Thoracic aorta (tissue), 2 donors: ENCODE results near the gene CBFB. TPM values are rescaled to one million over a fixed set of nuclear protein-coding genes. Genes with fewer than 3 reads are reported as not detected.

Experiments used
- ATAC-seq: fragments of 150-250 bp; one replicate; pipeline ENCODE4 v1.8.0; 2017; ENCODE audit warnings: low read depth; ENCODE audit not compliant: insufficient number of reproducible peaks, low FRiP score
- DNase-seq: peaks from one replicate; pipeline ENCODE4 v3.0.0-alpha.2; 2020; ENCODE audit warnings: low spot score
- H3K27ac ChIP-seq, 2 donors: fragments of 200-600 bp; sonication (generic); 1 replicate in 1 of 2; 2 replicates in 1 of 2; pipeline ENCODE4 v1.5.1; 2016; ENCODE audit warnings: mild to moderate bottlenecking in 2 of 2, moderate library complexity in 2 of 2
- H3K27me3 ChIP-seq: fragments of 200-600 bp; sonication (generic); replicated peaks from 2 replicates; pipeline ENCODE4 v1.6.0; 2016; ENCODE audit warnings: mild to moderate bottlenecking; ENCODE audit not compliant: insufficient read depth
- H3K36me3 ChIP-seq: fragments of 200-600 bp; sonication (generic); one replicate; pipeline ENCODE4 v1.5.1; 2016
- H3K4me1 ChIP-seq, 2 donors: fragments of 200-600 bp; sonication (generic); 1 replicate in 1 of 2; 2 replicates in 1 of 2; pipeline versions ENCODE4 v1.5.1 to v1.6.0; 2016; ENCODE audit warnings: low read depth in 2 of 2, mild to moderate bottlenecking in 1 of 2; ENCODE audit not compliant: control insufficient read depth in 1 of 2
- H3K4me3 ChIP-seq: fragments of 200-600 bp; sonication (generic); 2 replicates; pipeline ENCODE4 v1.5.1; 2016; ENCODE audit warnings: mild to moderate bottlenecking
- H3K9me3 ChIP-seq: fragments of 200-600 bp; sonication (generic); 2 replicates; pipeline ENCODE4 v1.5.1; 2016
- CTCF ChIP-seq: fragments of 200-600 bp; sonication (generic); IDR thresholded peaks from one replicate; pipeline ENCODE4 v1.5.1; 2019; ENCODE audit warnings: antibody characterized with exemption
- total RNA-seq, 2 donors: library from RNA; depleted of rRNA; stranded (reverse); fragments of >200 nt; gene quantifications; one replicate each; pipeline versions ENCODE4 v1.1.0 to v1.2.3, GENCODE V29; 2016

The CBFB gene
- total RNA-seq, 2 donors from 2014 or later = 28.3 to 79.7 TPM

- Histone ChIP-seq H3K9me3 (no peaks in the 10 kb centered on the region), H3K4me1 (no peaks in the 10 kb centered on the region), H3K4me3 (no peak overlapping the region), H3K27me3 (no peaks in the 10 kb centered on the region), H3K36me3 (peaks cover 57% of the 10 kb centered on the region), H3K27ac (no peak overlapping the region)
- ATAC-seq = no peak
- no peak for TF ChIP-seq CTCF
- no peak for DNase-seq
Observed at GRCh38 chr16:67144943-67145342, 116.0 kb downstream of the CBFB start.

GRCh38 chr16:67145746-67146145 lies 116.8 kb downstream of the CBFB start:
- Histone ChIP-seq H3K27me3 (no peaks in the 10 kb centered on the region), H3K27ac (no peak overlapping the region), H3K4me1 (no peaks in the 10 kb centered on the region), H3K9me3 (no peaks in the 10 kb centered on the region), H3K36me3 (peaks cover 49% of the 10 kb centered on the region), H3K4me3 (no peak overlapping the region)
- DNase-seq = no peak
- no peak for ATAC-seq
- no peak for TF ChIP-seq CTCF

- no peaks in the 10 kb centered on the region for H3K9me3 ChIP-seq
- ATAC-seq (no peak), DNase-seq (no peak)
- peaks cover 0 to 7% of the 10 kb centered on the region in 2 donors for H3K4me1 ChIP-seq
- no peaks in the 10 kb centered on the region for H3K27me3 ChIP-seq
- H3K27ac ChIP-seq = no peak overlapping the region
- no peak for TF ChIP-seq CTCF
- no peak overlapping the region for H3K4me3 ChIP-seq
- H3K36me3 ChIP-seq = peaks cover 39% of the 10 kb centered on the region
Observed at GRCh38 chr16:67146523-67147357, 117.8 kb downstream of the CBFB start.

DNA sequence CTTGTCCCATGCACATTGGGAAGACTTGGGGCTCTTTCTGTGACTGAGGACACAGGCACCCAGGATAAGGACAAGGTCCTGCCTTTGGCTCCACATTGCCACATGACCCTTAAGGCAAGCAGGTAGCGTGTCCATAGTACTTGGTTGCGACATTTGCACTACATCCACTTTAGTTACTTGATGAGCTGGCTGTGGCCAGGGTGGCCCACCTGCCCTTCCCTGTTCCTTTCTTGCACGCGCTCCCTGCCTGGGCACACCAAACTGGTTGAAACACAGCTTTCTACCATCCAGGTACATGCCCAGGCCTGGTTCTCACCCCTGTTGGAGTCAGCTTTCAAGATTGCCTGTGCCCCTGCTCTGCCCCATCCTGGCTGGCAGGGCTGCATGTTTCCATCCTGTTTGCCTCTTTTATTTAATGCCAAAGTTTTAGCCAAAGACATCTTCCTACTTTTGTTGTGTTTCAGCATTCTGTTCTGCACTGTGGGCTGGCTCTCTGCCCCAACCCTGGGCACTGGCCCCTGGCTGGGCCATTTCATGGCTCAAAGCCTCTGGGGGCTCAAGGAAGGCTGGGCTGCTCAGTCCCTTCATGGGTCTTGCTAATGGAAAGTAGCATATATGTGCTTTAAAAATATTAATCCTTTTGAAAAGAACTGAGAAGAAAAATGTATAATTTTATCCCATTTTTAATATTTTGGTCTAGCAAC lies 118.6 kb downstream of the CBFB start:
- ATAC-seq (no peak), DNase-seq (no peak)
- Histone ChIP-seq H3K4me1 (peaks cover 0 to 7% of the 10 kb centered on the region in 2 donors), H3K27me3 (no peaks in the 10 kb centered on the region), H3K4me3 (no peak overlapping the region), H3K36me3 (peaks cover 30% of the 10 kb centered on the region), H3K9me3 (no peaks in the 10 kb centered on the region), H3K27ac (no peak overlapping the region)
- TF ChIP-seq CTCF = no peak

DNA sequence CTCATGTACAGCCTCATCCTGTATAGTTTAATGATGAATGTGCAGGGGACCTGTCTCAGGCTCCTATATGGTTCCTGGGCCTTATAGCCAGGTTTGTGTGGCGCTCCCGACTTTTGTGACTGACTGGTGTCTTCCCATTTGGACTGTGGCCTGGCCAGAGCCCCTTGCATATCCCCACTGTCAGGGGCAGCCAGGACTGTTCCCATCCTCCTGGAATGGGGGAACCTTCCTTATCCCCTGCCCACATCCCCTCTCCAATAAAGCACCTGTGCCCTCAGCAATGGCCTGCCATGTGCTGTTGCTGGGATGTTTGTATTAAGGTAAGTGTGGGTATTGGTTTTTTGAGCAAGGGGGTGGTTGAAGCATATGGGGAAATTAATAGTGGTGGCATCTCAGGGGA lies 119.3 kb downstream of the CBFB start:
- peaks cover 27% of the 10 kb centered on the region for H3K36me3 ChIP-seq
- TF ChIP-seq CTCF = no peak
- H3K4me1 ChIP-seq = peaks cover 0 to 7% of the 10 kb centered on the region in 2 donors
- H3K27me3 ChIP-seq = no peaks in the 10 kb centered on the region
- DNase-seq (no peak), ATAC-seq (no peak)
- H3K27ac ChIP-seq = no peak overlapping the region
- H3K9me3 ChIP-seq = no peaks in the 10 kb centered on the region
- H3K4me3 ChIP-seq = no peak overlapping the region
